IMR-90 (cell line): ENCODE results near the gene RXYLT1. TPM values are rescaled to one million over a fixed set of nuclear protein-coding genes. Genes with fewer than 3 reads are reported as not detected.

Source experiments
- ATAC-seq: fragments of 200-7000 bp; cut with Tn5 transposase; 2 replicates; pipeline ENCODE4 v1.9.1; 2020; ENCODE audit warnings: low read depth, mild to moderate bottlenecking, moderate library complexity
- Bru-seq: library from RNA; stranded (reverse); fragments of 400-500 nt; gene quantifications from one replicate; lab custom pipeline; 2021; lab: Mats Ljungman, UMichigan
- BruChase-seq, 2 experiments: library from RNA; stranded (reverse); fragments of 400-500 nt; gene quantifications; one replicate each; lab custom pipeline; 2021; lab: Mats Ljungman, UMichigan
- BruUV-seq: library from RNA; stranded (reverse); fragments of 400-500 nt; replicated peaks from 2 replicates; lab custom pipeline; 2021; lab: Mats Ljungman, UMichigan
- CTCF ChIA-PET: fragments of 300-600 bp; formaldehyde crosslinking; extraction: SDS; loops from one replicate; lab custom pipeline; 2021; ENCODE audit warnings: antibody characterized with exemption; lab: Yijun Ruan, JAX
- POLR2A ChIA-PET: fragments of 300-600 bp; sonication (Branson Sonifier 250); formaldehyde crosslinking; loops from one replicate; lab custom pipeline; 2022; ENCODE audit warnings: antibody characterized with exemption; ENCODE audit not compliant: unreplicated experiment; lab: Charles Lee
- DNase-seq: peaks from one replicate; pipeline ENCODE4 v3.0.0; 2013
- H2AFZ ChIP-seq: replicated peaks from 2 replicates; pipeline ENCODE3; 2013; ENCODE audit warnings: low read length, mild to moderate bottlenecking; ENCODE audit not compliant: poor library complexity
- H2AK5ac ChIP-seq: 2 replicates; pipeline ENCODE4 v1.6.1; 2013; ENCODE audit warnings: low read depth, low read length, inconsistent platforms
- H2AK9ac ChIP-seq: replicated peaks from 2 replicates; pipeline ENCODE3; 2013; ENCODE audit warnings: mild to moderate bottlenecking, low read depth, low read length, moderate library complexity; ENCODE audit not compliant: poor library complexity
- H2BK120ac ChIP-seq: 2 replicates; pipeline ENCODE4 v1.6.1; 2013; ENCODE audit warnings: low read depth, low read length, inconsistent platforms
- H2BK15ac ChIP-seq: 3 replicates; pipeline ENCODE4 v1.6.1; 2013; ENCODE audit warnings: low read depth, low read length, inconsistent platforms
- H2BK20ac ChIP-seq: 2 replicates; pipeline ENCODE4 v1.6.1; 2013; ENCODE audit warnings: low read depth, mild to moderate bottlenecking, inconsistent platforms, low read length, moderate library complexity
- H2BK5ac ChIP-seq: 2 replicates; pipeline ENCODE4 v1.6.1; 2013; ENCODE audit warnings: mild to moderate bottlenecking, low read depth, low read length, inconsistent platforms; ENCODE audit not compliant: poor library complexity, severe bottlenecking
- H3K14ac ChIP-seq: replicated peaks from 2 replicates; pipeline ENCODE4 v1.6.1; 2013; ENCODE audit warnings: low read depth, low read length, inconsistent platforms
- H3K18ac ChIP-seq: 2 replicates; pipeline ENCODE4 v1.6.1; 2013; ENCODE audit warnings: low read depth, low read length, control low read depth
- H3K23ac ChIP-seq: 2 replicates; pipeline ENCODE4 v1.6.1; 2013; ENCODE audit warnings: low read depth, low read length, inconsistent platforms
- H3K27ac ChIP-seq: 2 replicates; pipeline ENCODE4 v1.5.1; 2013; ENCODE audit warnings: mild to moderate bottlenecking, control low read depth, low read length; ENCODE audit not compliant: insufficient read depth
- H3K27me3 ChIP-seq: 2 replicates; pipeline ENCODE4 v1.6.1; 2013; ENCODE audit warnings: low read length; ENCODE audit not compliant: control insufficient read depth, insufficient read depth
- H3K36me3 ChIP-seq: 2 replicates; pipeline ENCODE4 v1.6.1; 2013; ENCODE audit warnings: low read length, mixed read lengths; ENCODE audit not compliant: control insufficient read depth, insufficient read depth
- H3K4ac ChIP-seq: 2 replicates; pipeline ENCODE4 v1.6.1; 2013; ENCODE audit warnings: low read depth, low read length, inconsistent platforms
- H3K4me1 ChIP-seq: 2 replicates; pipeline ENCODE4 v1.6.1; 2013; ENCODE audit warnings: low read length, mixed read lengths; ENCODE audit not compliant: control insufficient read depth, insufficient read depth
- H3K4me2 ChIP-seq: 2 replicates; pipeline ENCODE4 v1.6.1; 2013; ENCODE audit warnings: low read depth, mild to moderate bottlenecking, control low read depth, low read length, moderate library complexity
- H3K4me3 ChIP-seq: 2 replicates; pipeline ENCODE4 v1.5.1; 2013; ENCODE audit warnings: low read depth, mild to moderate bottlenecking, control low read depth, low read length, moderate library complexity; ENCODE audit not compliant: insufficient read depth
- H3K56ac ChIP-seq: 2 replicates; pipeline ENCODE4 v1.6.1; 2013; ENCODE audit warnings: low read length, inconsistent platforms; ENCODE audit not compliant: insufficient read depth; ENCODE audit errors: extremely low read depth
- H3K79me1 ChIP-seq, 2 experiments: 2 replicates each; pipeline ENCODE4 v1.6.1; 2013; ENCODE audit warnings: low read length in 2 of 2, inconsistent platforms in 1 of 2, low read depth in 1 of 2
- H3K9ac ChIP-seq: 2 replicates; pipeline ENCODE4 v1.6.1; 2013; ENCODE audit warnings: low read depth, low read length, control low read depth
- H3K9me1 ChIP-seq: 2 replicates; pipeline ENCODE4 v1.6.1; 2013; ENCODE audit warnings: low read length, inconsistent platforms; ENCODE audit not compliant: insufficient read depth
- H3K9me3 ChIP-seq: 2 replicates; pipeline ENCODE4 v1.6.1; 2013; ENCODE audit warnings: low read length; ENCODE audit not compliant: control insufficient read depth, insufficient read depth
- H4K20me1 ChIP-seq: 2 replicates; pipeline ENCODE4 v1.6.1; 2013; ENCODE audit warnings: low read length, inconsistent platforms; ENCODE audit not compliant: insufficient read depth
- H4K5ac ChIP-seq: 2 replicates; pipeline ENCODE4 v1.6.1; 2013; ENCODE audit warnings: mild to moderate bottlenecking, low read depth, low read length, control low read depth
- H4K8ac ChIP-seq, 2 experiments: 2 replicates each; pipeline ENCODE4 v1.6.1; 2013; ENCODE audit warnings: low read depth in 2 of 2, low read length in 2 of 2, control low read depth in 1 of 2, inconsistent platforms in 1 of 2
- H4K91ac ChIP-seq: 2 replicates; pipeline ENCODE4 v1.6.1; 2013; ENCODE audit warnings: low read depth, low read length, inconsistent platforms; ENCODE audit not compliant: insufficient read depth
- CEBPB ChIP-seq: IDR thresholded peaks from 2 replicates; pipeline ENCODE4 v1.6.1; 2012; ENCODE audit warnings: low read depth, low read length, improper control_type of control experiment
- MAZ ChIP-seq: IDR thresholded peaks from 2 replicates; pipeline ENCODE4 v1.6.1; 2012; ENCODE audit warnings: low read depth, mild to moderate bottlenecking, low read length, improper control_type of control experiment, moderate library complexity, borderline replicate concordance
- MXI1 ChIP-seq: IDR thresholded peaks from 2 replicates; pipeline ENCODE4 v1.6.1; 2012; ENCODE audit warnings: low read depth, mild to moderate bottlenecking, low read length, moderate library complexity, borderline replicate concordance
- POLR2A ChIP-seq: IDR thresholded peaks from 2 replicates; pipeline ENCODE4 v1.6.1; 2012; ENCODE audit warnings: mild to moderate bottlenecking, low read depth, low read length
- RAD21 ChIP-seq: IDR thresholded peaks from 2 replicates; pipeline ENCODE4 v1.6.1; 2012; ENCODE audit warnings: low read length, improper control_type of control experiment
- RFX5 ChIP-seq: IDR thresholded peaks from 2 replicates; pipeline ENCODE4 v1.8.0; 2012; ENCODE audit warnings: low read depth, mild to moderate bottlenecking, low read length, moderate library complexity
- SMC3 ChIP-seq: fragments of 150-350 bp; IDR thresholded peaks from 2 replicates; pipeline ENCODE4 v1.6.1; 2016; ENCODE audit warnings: low read depth, mild to moderate bottlenecking, antibody characterized with exemption, low read length, moderate library complexity
- WGBS, 2 experiments: methylation state at CpG; one replicate each; pipeline versions ENCODE4 v1.1.5 to v1.1.7; 2013; ENCODE audit warnings: missing lambda C conversion rate in 2 of 2; ENCODE audit not compliant: insufficient read length in 1 of 2; ENCODE audit errors: extremely low coverage in 2 of 2; 5-methylcytosine and 5-hydroxymethylcytosine counted together
- dilution Hi-C: fragments of 300-500 bp; cut with HindIII; formaldehyde crosslinking; loops from one replicate; pipeline ENCODE4 v1.14.3; 2018; ENCODE audit warnings: low sequenced_read_pairs; ENCODE audit not compliant: unreplicated experiment
- in situ Hi-C: fragments of 300-500 bp; cut with MboI; formaldehyde crosslinking; loops from 3 replicates; pipeline ENCODE4 v1.14.3; 2019; ENCODE audit warnings: low sequenced_read_pairs, inconsistent platforms, mixed read lengths
- intact Hi-C: fragments of 100-400 bp; cut with micrococcal nuclease; formaldehyde crosslinking; loops from 2 replicates; pipeline ENCODE4 v1.10.0; 2022
- long read RNA-seq: library from polyadenylated mRNA; unstranded; transcript quantifications from one replicate; pipeline ENCODE4 v2.0.0, GENCODE V29; 2021; ENCODE audit not compliant: unreplicated experiment
- polyA plus RNA-seq, 3 experiments: library from polyadenylated mRNA; depleted of rRNA; stranded (reverse); fragments of >200 nt; gene quantifications; 2 replicates each; pipeline ENCODE4 v1.2.3, GENCODE V29; 2012; ENCODE audit warnings: low replicate concordance in 1 of 3
- total RNA-seq: library from RNA; depleted of rRNA; stranded (reverse); fragments of >200 nt; gene quantifications from 2 replicates; pipeline ENCODE4 v1.2.3, GENCODE V29; 2012; rRNA removed
- TF ChIP-seq, protein P1 (sequence below): fragments of 150-350 bp; IDR thresholded peaks from 2 replicates; pipeline ENCODE4 v1.6.1; 2016; ENCODE audit warnings: low read depth, mild to moderate bottlenecking, low read length, moderate library complexity, borderline replicate concordance
- TF ChIP-seq, protein P2 (sequence below): conservative IDR thresholded peaks from 2 replicates; pipeline ENCODE4 v1.5.1; 2012; ENCODE audit warnings: mild to moderate bottlenecking, low read depth, low read length, improper control_type of control experiment

The RXYLT1 gene, protein sequence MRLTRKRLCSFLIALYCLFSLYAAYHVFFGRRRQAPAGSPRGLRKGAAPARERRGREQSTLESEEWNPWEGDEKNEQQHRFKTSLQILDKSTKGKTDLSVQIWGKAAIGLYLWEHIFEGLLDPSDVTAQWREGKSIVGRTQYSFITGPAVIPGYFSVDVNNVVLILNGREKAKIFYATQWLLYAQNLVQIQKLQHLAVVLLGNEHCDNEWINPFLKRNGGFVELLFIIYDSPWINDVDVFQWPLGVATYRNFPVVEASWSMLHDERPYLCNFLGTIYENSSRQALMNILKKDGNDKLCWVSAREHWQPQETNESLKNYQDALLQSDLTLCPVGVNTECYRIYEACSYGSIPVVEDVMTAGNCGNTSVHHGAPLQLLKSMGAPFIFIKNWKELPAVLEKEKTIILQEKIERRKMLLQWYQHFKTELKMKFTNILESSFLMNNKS
- total RNA-seq (9.0 and 9.7 TPM in 2 replicates), polyA plus RNA-seq (2012; rRNA removed) (8.8 and 9.5 TPM in 2 replicates), Bru-seq, nascent RNA (percentile 55 among the genes with signal in this experiment), BruChase-seq, experiment 1, labeled RNA remaining after a 6-hour chase (percentile 54 among the genes with signal in this experiment), BruChase-seq, experiment 2, labeled RNA remaining after a 2-hour chase (percentile 51 among the genes with signal in this experiment)
- 3.1 and 4.3 TPM in 2 replicates for polyA plus RNA-seq (2012; cell fraction: cytosol; rRNA removed)
- polyA plus RNA-seq (2012; cell fraction: nucleus; rRNA removed; ENCODE audit: low replicate concordance) = 2.4 and 7.9 TPM in 2 replicates
- long read RNA-seq, full-length matches to known transcripts = 20 of 27 reads
- long read RNA-seq, partial matches to known transcripts = 2 of 27 reads
- long read RNA-seq, other reads (novel, unspliced or antisense) = 5 of 27 reads

DNA sequence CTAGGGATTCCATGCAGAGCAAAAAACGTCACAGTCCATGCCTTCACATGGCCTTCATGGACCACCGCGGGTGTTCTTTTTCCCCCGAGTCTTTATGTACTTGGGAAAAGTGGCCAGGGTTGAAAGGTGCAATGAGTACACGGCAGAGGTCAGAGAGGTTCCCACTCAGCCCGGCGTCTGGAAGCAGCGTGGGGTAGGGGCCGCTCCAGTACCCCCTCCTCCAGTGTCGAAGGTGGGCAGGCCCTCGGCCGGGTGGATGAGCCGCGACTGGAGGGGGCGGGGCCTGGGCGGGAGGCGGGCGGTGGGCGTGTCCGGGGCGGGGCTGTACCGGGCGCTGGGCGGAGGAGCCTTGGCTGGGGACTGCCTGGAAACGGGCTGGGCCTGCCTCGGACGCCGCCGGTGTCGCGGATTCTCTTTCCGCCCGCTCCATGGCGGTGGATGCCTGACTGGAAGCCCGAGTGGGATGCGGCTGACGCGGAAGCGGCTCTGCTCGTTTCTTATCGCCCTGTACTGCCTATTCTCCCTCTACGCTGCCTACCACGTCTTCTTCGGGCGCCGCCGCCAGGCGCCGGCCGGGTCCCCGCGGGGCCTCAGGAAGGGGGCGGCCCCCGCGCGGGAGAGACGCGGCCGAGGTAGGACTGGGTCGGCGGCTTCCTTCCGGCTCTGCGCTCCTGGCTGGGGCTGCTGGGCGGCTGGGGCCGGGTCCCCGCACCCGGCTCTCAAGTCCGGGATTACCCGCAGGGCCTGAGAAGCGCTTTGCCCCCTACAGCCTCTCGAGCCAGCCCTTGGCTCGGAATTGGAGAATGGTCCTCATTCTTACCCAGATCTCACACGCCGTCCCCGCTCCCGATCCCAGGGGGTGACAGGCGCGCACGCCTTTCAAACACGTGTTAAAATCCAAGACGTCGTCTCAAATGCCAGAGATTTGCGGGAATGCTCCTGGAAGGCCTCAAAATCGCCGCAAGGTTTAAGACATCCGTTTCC, at the start of gene RXYLT1:
Gene RXYLT1 (plus strand): TSS at position 412 of the 984 bp plus-strand sequence. CDS start 52 bp downstream, at position 464.
- peak within 1 kb of the TSS; percentile 96 for H3K18ac ChIP-seq
- peaks cover 4 to 5% of the 10 kb centered on the region in 2 experiments; a peak in 2 of 4 replicates for H3K79me1 ChIP-seq
- H3K56ac ChIP-seq = peak within 1 kb of the TSS; percentile 94
- peak within 1 kb of the TSS; percentile 87 for H2AK9ac ChIP-seq
- dilution Hi-C loops (no loop called here), in situ Hi-C loops (no loop called here), intact Hi-C loops (loop anchor here (1.0 kb wide), 1 partner anchor 43 kb away; no protein-coding TSS in a partner anchor)
- H3K27me3 ChIP-seq = no peaks in the 10 kb centered on the region
- peak within 1 kb of the TSS; percentile 98; the same call in 2 of the 3 replicates for H2BK15ac ChIP-seq
- peak within 1 kb of the TSS; percentile 96 for H3K4me2 ChIP-seq
- H3K4me3 ChIP-seq = peak within 1 kb of the TSS; percentile 91
- H3K36me3 ChIP-seq = no peaks in the 10 kb centered on the region; the same call in 1 of the 2 replicates
- POLR2A ChIA-PET = interaction anchor here (0.5 kb wide), 1 partner anchor 17 kb away, joined by 3 read pairs; no protein-coding TSS in a partner anchor
- no peak within 1 kb of the TSS; the same call in 1 of the 2 replicates for H2AK5ac ChIP-seq
- peak; percentile 99 for ATAC-seq
- peak within 1 kb of the TSS; percentile 99 for H3K4ac ChIP-seq
- peak within 1 kb of the TSS; percentile 96 for H2BK120ac ChIP-seq
- H3K23ac ChIP-seq = peak within 1 kb of the TSS; percentile 98
- peak within 1 kb of the TSS; percentile 98 for H2BK5ac ChIP-seq
- H3K27ac ChIP-seq = peak within 1 kb of the TSS; percentile 99
- no peaks in the 10 kb centered on the region for H3K9me3 ChIP-seq
- no peaks in the 10 kb centered on the region for H3K9me1 ChIP-seq
- peak within 1 kb of the TSS; percentile 99 for H2AFZ ChIP-seq
- H2BK20ac ChIP-seq = peak within 1 kb of the TSS; percentile 84; the same call in 1 of the 2 replicates
- DNase-seq = peak; percentile 67
- CTCF ChIA-PET = no interaction called here
- H4K20me1 ChIP-seq = no peaks in the 10 kb centered on the region
- BruUV-seq = TSS peak; percentile 72
- H4K8ac ChIP-seq = peak within 1 kb of the TSS; percentile 88 to 99
- H3K4me1 ChIP-seq = no peaks in the 10 kb centered on the region
- H3K14ac ChIP-seq = peak within 1 kb of the TSS; percentile 100
- H4K5ac ChIP-seq = peak within 1 kb of the TSS; percentile 95
- peak within 1 kb of the TSS; percentile 98 for H4K91ac ChIP-seq
- 0% methylated on average over 19 of the region's 86 CpGs; no CpG with 5 or more reads in 1 of the 2 experiments for WGBS, 2 experiments
- peak within 1 kb of the TSS; percentile 96 for H3K9ac ChIP-seq
- TF ChIP-seq MAZ (peak; percentile 73; the same call in 1 of the 2 replicates), RFX5 (no peak), MXI1 (peak; percentile 99), RAD21 (no peak), SMC3 (no peak), CEBPB (no peak), POLR2A (peak; percentile 84)
- TF ChIP-seq, protein P1, sequence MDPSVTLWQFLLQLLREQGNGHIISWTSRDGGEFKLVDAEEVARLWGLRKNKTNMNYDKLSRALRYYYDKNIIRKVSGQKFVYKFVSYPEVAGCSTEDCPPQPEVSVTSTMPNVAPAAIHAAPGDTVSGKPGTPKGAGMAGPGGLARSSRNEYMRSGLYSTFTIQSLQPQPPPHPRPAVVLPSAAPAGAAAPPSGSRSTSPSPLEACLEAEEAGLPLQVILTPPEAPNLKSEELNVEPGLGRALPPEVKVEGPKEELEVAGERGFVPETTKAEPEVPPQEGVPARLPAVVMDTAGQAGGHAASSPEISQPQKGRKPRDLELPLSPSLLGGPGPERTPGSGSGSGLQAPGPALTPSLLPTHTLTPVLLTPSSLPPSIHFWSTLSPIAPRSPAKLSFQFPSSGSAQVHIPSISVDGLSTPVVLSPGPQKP = no peak
- TF ChIP-seq, protein P2, sequence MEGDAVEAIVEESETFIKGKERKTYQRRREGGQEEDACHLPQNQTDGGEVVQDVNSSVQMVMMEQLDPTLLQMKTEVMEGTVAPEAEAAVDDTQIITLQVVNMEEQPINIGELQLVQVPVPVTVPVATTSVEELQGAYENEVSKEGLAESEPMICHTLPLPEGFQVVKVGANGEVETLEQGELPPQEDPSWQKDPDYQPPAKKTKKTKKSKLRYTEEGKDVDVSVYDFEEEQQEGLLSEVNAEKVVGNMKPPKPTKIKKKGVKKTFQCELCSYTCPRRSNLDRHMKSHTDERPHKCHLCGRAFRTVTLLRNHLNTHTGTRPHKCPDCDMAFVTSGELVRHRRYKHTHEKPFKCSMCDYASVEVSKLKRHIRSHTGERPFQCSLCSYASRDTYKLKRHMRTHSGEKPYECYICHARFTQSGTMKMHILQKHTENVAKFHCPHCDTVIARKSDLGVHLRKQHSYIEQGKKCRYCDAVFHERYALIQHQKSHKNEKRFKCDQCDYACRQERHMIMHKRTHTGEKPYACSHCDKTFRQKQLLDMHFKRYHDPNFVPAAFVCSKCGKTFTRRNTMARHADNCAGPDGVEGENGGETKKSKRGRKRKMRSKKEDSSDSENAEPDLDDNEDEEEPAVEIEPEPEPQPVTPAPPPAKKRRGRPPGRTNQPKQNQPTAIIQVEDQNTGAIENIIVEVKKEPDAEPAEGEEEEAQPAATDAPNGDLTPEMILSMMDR = no peak
